Tibial nerve (tissue), 4 donors: Measurements from ENCODE around the gene PYGO1.

Experiments used
- CTCF ChIP-seq, 5 experiments: fragments of 200-600 bp in 3 of 5; fragments of 450-650 bp in 2 of 5; sonication (generic) in 3 of 5; IDR thresholded peaks; one replicate each; pipeline ENCODE4 v1.5.1; 2016 to 2019; ENCODE audit warnings: antibody characterized with exemption in 5 of 5, mild to moderate bottlenecking in 3 of 5, moderate library complexity in 2 of 5
- EP300 ChIP-seq, 2 donors: sonication (generic); formaldehyde crosslinking; IDR thresholded peaks; one replicate each; pipeline ENCODE4 v1.6.1; 2017; ENCODE audit warnings: antibody characterized with exemption in 2 of 2, mild to moderate bottlenecking in 1 of 2
- POLR2A ChIP-seq, 2 donors: fragments of 450-650 bp; IDR thresholded peaks; one replicate each; pipeline ENCODE4 v1.6.1; 2017; ENCODE audit warnings: antibody characterized with exemption in 2 of 2, mild to moderate bottlenecking in 2 of 2, moderate library complexity in 2 of 2

GRCh38 chr15:55527150-55527549 is 61.0 kb downstream of the PYGO1 start:
- TF ChIP-seq CTCF (IDR thresholded peaks at IDR 0.05) (no peak), EP300 (IDR thresholded peaks at IDR 0.05) (no peak), POLR2A (IDR thresholded peaks at IDR 0.05) (no peak)
